GM12872 (cell line): ENCODE data around the gene TGM2.

Source experiments
- TF ChIP-seq, protein P1 (sequence below): IDR thresholded peaks from 3 replicates; pipeline ENCODE4 v1.5.1; 2011; ENCODE audit warnings: low read depth, mild to moderate bottlenecking, low read length, moderate library complexity; ENCODE audit not compliant: insufficient read depth

TGM2 gene

DNA sequence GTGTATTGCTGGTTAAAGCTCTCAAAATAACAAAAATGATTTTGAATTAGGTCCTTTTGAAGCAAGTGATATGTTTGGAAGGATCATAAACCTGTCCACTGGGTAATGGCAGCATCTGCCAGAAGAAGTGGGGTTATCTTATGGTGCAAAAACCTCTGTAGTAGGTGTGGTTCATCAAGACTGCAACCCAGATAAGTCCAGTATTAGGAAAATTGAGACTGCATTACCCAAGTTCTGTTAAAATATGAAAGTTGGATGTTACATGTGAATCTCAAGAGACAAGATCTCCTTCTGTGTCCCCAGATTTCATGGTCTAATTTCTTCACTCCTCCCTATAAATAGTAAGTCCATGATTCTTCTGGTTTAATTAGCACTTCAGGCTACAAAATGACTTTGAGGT lies 72.2 kb downstream of the TGM2 start:
- TF ChIP-seq, protein P1, sequence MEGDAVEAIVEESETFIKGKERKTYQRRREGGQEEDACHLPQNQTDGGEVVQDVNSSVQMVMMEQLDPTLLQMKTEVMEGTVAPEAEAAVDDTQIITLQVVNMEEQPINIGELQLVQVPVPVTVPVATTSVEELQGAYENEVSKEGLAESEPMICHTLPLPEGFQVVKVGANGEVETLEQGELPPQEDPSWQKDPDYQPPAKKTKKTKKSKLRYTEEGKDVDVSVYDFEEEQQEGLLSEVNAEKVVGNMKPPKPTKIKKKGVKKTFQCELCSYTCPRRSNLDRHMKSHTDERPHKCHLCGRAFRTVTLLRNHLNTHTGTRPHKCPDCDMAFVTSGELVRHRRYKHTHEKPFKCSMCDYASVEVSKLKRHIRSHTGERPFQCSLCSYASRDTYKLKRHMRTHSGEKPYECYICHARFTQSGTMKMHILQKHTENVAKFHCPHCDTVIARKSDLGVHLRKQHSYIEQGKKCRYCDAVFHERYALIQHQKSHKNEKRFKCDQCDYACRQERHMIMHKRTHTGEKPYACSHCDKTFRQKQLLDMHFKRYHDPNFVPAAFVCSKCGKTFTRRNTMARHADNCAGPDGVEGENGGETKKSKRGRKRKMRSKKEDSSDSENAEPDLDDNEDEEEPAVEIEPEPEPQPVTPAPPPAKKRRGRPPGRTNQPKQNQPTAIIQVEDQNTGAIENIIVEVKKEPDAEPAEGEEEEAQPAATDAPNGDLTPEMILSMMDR, result no peak

DNA sequence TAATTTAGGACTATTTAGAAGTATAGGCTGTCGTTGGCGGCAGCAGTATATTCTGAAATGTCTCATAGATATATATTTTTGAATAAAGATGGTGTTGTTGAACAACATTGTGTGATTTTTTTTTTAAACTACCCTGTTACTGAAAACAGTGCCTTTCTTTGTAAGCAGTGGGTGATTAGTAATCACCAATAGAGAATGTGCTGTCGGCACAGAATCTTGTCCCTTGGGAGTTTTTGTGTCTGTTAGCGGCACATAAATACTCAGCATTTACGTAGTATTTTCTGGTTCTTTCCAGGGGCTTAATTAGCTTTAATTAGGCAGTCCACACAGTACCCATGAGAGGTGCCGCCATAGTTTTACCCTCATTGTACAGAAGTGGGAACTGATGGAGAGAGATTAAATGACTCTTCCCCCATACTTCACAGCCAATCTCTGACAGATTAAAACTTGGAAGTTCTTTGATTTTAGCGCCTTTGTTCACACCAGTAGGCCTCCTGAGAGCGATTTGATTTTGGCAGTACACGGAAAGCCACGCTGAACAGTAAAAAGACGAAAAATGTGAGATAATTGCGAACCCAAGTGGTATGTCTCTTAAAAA lies 72.7 kb downstream of the TGM2 start:
- TF ChIP-seq, protein P1, result no peak

DNA sequence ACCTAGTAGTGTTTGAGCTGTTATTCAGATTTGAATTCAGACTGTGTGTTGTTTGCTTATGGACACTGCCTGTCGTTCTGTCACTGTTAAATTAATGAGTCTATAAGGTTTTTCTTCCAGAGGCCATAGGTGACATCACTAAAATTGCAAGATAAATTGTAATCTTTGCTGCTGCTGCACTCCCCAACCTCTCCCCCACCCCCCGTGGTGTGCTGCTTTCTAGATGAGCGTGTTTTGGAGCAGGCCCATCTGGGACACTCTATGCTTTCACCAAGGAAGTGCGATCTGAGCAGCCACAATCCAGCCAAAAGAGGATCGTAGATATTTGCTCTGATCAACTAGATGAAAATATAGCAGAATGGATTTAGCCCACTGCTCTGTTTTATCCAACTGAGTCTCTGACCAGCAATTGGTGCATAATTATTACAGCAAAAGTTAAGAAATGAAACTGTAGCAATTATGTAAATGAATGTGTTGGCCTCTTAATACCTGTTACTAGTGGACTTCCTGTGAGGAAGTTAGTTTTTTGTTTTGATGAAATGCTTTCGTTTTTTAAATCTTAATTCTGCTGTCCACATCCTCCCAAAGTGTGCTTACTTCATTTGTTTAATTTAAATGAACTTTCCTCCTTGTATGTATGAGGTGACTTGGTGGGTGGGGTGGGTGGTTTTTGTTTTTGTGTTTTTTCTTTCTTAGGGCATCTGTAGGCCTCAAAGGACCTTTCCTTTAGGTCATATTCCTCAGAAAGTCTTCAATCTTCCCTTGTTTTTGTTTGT lies 73.4 kb downstream of the TGM2 start:
- TF ChIP-seq, protein P1, result no peak

DNA sequence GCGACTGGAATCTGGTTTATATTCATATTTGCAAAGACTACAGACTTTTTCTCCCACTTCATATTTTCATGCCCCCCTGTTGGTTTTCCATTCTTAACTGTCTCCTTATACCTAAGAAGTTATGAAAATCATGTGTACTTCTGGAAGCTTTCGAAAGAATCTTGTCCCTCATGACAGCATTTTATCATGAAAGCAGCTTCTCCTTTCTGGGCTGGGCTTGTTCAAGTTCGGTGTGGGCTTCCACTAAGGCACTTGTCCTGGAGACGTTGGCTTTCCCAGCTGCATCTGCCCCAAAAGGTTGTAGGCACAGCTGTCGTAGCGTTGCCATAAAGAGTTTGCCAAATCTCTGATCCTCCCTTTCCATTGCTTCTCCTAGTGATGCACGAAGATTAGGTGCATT lies 75.0 kb downstream of the TGM2 start:
- TF ChIP-seq, protein P1, result no peak

DNA sequence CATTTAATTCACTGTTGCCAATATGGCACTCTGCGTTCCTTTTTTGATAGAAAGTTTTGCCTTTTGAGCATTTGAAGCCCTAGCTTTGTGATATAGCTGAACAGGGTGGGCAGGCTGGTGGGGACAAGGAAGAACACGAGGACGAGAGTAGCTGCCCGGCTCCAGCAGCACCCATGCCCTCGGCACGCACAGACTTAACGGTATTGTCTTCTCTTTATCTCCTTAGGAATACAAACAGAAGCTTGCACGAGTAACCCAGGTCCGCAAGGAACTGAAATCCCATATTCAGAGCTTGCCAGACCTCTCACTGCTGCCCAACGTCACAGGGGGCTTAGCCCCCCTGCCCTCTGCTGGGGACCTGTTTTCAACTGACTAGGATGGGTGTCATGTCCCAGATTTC lies 75.6 kb downstream of the TGM2 start:
- TF ChIP-seq, protein P1, result no peak

DNA sequence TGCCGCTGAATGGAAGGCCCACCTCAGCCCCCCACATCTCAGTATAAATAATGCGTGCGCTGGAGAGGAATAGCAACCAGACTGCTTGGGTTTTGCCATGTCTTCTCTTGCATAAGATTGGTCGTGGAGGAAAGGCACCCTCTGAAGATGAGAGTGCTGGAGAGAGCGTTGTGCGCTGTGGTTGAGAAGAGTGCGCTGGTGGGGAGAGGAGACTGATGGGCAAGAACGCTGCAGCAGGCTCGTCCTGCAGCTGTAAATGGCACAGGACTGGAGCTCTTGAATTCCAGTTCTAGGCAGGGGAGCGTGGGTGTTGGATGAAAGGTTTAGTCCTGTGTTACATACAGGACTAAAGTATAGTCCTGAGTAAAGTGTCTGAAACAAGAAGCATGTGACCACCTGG lies 80.0 kb downstream of the TGM2 start:
- TF ChIP-seq, protein P1, result no peak

DNA sequence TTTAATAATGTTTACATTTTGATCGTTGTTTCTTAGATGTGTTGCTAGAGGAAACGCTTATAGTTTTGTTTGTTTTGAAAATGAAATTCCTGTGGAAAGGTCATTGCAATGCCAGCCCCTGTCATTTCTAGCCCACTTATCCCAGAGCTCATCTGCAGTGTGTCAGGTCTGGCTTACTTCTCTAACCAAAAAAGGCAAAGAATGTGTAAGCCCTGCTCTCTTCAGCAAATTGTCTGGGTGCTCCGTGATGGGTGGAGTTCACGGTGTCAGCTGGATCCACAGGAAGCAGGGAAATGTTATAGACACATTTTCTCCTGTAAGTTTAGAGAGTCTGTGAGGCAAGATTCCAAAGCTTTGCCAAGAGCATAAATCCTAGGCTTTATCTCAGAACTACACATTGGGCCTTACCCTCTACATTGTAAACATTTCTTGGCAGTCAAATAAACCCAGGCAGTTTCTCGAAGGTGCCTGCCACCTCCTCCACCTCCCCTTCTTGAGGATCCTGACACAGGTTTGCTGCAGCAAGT lies 80.6 kb downstream of the TGM2 start:
- TF ChIP-seq, protein P1, result no peak
